ENCODE data around the gene PCDHGB3. TPM values are rescaled to one million over a fixed set of nuclear protein-coding genes. Genes with fewer than 3 reads are reported as not detected.

Gene PCDHGB3
- total and polyA plus RNA-seq, 10 of the 15 experiments (the other 5 are each of a cell fraction or from before 2014, with no cell fraction given) = 0.12 to 0.50 (median 0.20) TPM; not detected in 4

- H3K27me3 ChIP-seq (replicated peaks in 1 of 2; ENCODE audit: control insufficient read depth in 2 of 2, insufficient read depth in 2 of 2, low read length in 1 of 2) = no peaks in the 10 kb centered on the region
- FAIRE-seq (no peak), ATAC-seq (no peak), DNase-seq (ENCODE audit: low read depth, low spot score) (no peak)
- H2AFZ ChIP-seq (ENCODE audit: control insufficient read depth, low read depth, low read length) = no peak overlapping the region
- intact Hi-C loops (cut with micrococcal nuclease; ENCODE audit: unreplicated experiment) = no loop called here
- RAD21 ChIA-PET (ENCODE audit: unreplicated experiment) = no interaction called here
- no peaks in the 10 kb centered on the region for H4K20me1 ChIP-seq (ENCODE audit: control insufficient read depth, insufficient read depth)
- peaks cover 24% of the 10 kb centered on the region for H3K9me3 ChIP-seq (replicated peaks; ENCODE audit: control insufficient read depth, insufficient read depth, low read length)
- no peak overlapping the region for H3K4me3 ChIP-seq
- POLR2A ChIA-PET = no interaction called here
- SMC1A ChIA-PET (ENCODE audit: uncharacterized antibody, unreplicated experiment) = interaction anchor here (1.4 kb wide), 1 partner anchor 242 kb away, joined by 3 read pairs; no protein-coding TSS in a partner anchor
- H3K9ac ChIP-seq (ENCODE audit: control insufficient read depth, insufficient read depth, low read length) = no peak overlapping the region
- no peak overlapping the region for H3K4me2 ChIP-seq (ENCODE audit: control insufficient read depth, insufficient read depth)
- peaks cover 23% of the 10 kb centered on the region for H3K79me2 ChIP-seq (ENCODE audit: control insufficient read depth, insufficient read depth, low read length)
- in situ Hi-C loops (cut with MboI) = loop anchor here (10.0 kb wide), 1 partner anchor 243 kb away; no protein-coding TSS in a partner anchor
- H3K4me1 ChIP-seq (ENCODE audit: control insufficient read depth, insufficient read depth, low read length) = no peaks in the 10 kb centered on the region
- 25% methylated on average over 3 of the region's 3 CpGs for WGBS (ENCODE audit: insufficient coverage, insufficient replicate concordance, low lambda C conversion rate, missing lambda C conversion rate)
- CTCF ChIA-PET = interaction anchor here (0.8 to 1.5 kb wide), 2 partner anchors 17 to 91 kb away, joined by 5 to 7 read pairs; partner anchors contain the start of genes PCDHGA10 and PCDHGA2
- no TSS peak for BruUV-seq (replicated peaks)
- H3K27ac ChIP-seq (ENCODE audit: control insufficient read depth, insufficient read depth) = no peak overlapping the region
- H3K36me3 ChIP-seq (ENCODE audit: control insufficient read depth in 2 of 2, insufficient read depth in 2 of 2, low read length in 1 of 2) = 0 out of 4 replicates have a peak, but pooled peaks cover 0 to 4% of the 10 kb centered on the region in 2 experiments
- peak in 1 of 2 experiments; percentile 42; a peak in 1 of 4 replicates for TF ChIP-seq ETV6 (conservative IDR thresholded peaks at IDR 0.05 in 1 of 2, IDR thresholded peaks at IDR 0.05 in 1 of 2; ENCODE audit: borderline replicate concordance in 1 of 2, low read depth in 1 of 2)
- peak; percentile 67; the same call in 1 of the 2 replicates for TF ChIP-seq ATF2 (IDR thresholded peaks at IDR 0.05; ENCODE audit: low read length)
- TF ChIP-seq ZNF274 (IDR thresholded peaks at IDR 0.05; ENCODE audit: insufficient read depth, insufficient read length) = no peak
- TF ChIP-seq EGR1 (IDR thresholded peaks at IDR 0.05; ENCODE audit: borderline replicate concordance in 1 of 2, low read depth in 2 of 2, low read length in 2 of 2) = no peak
- peak; percentile 41; the same call in 1 of the 2 replicates for TF ChIP-seq CREB1 (IDR thresholded peaks at IDR 0.05; ENCODE audit: low read depth)
- TF ChIP-seq JUNB (IDR thresholded peaks at IDR 0.05) = peak; percentile 89
- peak; percentile 54; the same call in 1 of the 2 replicates for TF ChIP-seq CREM (IDR thresholded peaks at IDR 0.05; ENCODE audit: low read depth)
- TF ChIP-seq GABPA (IDR thresholded peaks at IDR 0.05; ENCODE audit: low read depth) = peak; percentile 44; the same call in 1 of the 2 replicates
- TF ChIP-seq BCL11A (IDR thresholded peaks at IDR 0.05; ENCODE audit: low read depth, low read length) = 0 out of 2 replicates have a peak, but pooled peaks have one; percentile 9
- no peak for TF ChIP-seq REST (IDR thresholded peaks at IDR 0.05; ENCODE audit: low read depth, low read length)
- no peak for TF ChIP-seq ZNF622 (IDR thresholded peaks at IDR 0.05)
- TF ChIP-seq IRF4 (IDR thresholded peaks at IDR 0.05; ENCODE audit: low read depth, low read length) = no peak
- 0 out of 2 replicates have a peak, but pooled peaks have one; percentile 55 for TF ChIP-seq CBFB (IDR thresholded peaks at IDR 0.05; ENCODE audit: low read depth)
- no peak for TF ChIP-seq MTA3 (IDR thresholded peaks at IDR 0.05; ENCODE audit: borderline replicate concordance, low read length)
- no peak for TF ChIP-seq ZBTB11 (CRISPR knock-in tag; IDR thresholded peaks at IDR 0.05)
- no peak for TF ChIP-seq SMC3 (IDR thresholded peaks at IDR 0.05; ENCODE audit: borderline replicate concordance, low read length)
- TF ChIP-seq RUNX3 (IDR thresholded peaks at IDR 0.05; ENCODE audit: low read length) = peak; percentile 95
- peak; percentile 37; the same call in 1 of the 2 replicates for TF ChIP-seq ATF7 (IDR thresholded peaks at IDR 0.05; ENCODE audit: low read depth)
Observed at GRCh38 chr5:141322261-141322660, 47.8 kb upstream of the PCDHGB3 start.
